GM19452 (cell line): ENCODE data around the gene N4BP2.
"Not testable (repeated sequence)": the region's sequence is repeated elsewhere in the genome, so short reads cannot be mapped to it uniquely, and the experiment has no call there.

ENCODE experiments used
- ATAC-seq: cut with Tn5 transposase; IDR thresholded peaks from one replicate; pipeline ENCODE4 v1.9.1; 2021; ENCODE audit not compliant: unreplicated experiment

N4BP2 gene

DNA sequence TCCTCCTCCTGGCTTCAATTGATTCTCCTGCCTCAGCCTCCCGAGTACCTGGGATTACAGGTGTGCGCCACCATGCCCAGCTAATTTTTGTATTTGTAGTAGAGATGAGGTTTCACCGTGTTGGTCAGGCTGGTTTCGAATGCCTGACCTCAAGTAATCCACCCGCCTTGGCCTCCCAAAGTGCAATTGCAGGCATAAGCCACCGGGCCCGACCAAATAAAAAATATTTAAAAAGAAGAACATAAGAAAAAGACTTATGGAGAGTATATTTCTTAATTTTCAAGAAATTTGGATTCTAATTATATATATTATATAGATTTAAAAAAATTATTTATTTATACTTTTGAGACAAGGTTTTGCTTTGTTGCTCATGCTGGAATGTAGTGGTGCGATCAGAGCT, 29.8 kb downstream of the N4BP2 start:
- no peak for ATAC-seq

DNA sequence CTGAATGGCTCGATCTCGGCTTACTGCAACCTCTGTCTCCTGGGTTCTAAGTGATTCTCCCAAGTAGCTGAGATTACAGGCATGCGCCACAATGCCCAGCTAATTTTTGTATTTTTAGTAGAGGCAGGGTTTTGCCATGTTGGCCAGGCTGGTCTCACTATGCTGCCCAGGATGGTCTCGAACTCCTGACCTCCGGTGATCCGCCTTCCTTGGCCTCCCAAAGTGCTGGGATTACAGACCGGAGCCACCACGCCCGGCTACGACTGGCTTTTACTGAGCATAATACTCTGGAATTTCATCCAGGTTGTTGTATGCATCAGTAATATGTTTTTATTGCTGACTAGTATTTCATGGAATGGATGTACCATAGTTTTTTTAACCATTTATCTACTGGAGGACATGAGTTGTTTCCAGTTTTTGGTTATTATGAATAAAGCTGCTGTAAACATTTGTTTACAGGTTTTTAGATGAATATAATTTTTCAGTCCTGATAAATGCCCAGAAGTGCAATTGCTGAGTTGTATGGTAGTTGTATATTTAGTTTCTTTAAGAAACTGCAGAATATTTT, 31.2 kb downstream of the N4BP2 start:
- ATAC-seq = no peak

DNA sequence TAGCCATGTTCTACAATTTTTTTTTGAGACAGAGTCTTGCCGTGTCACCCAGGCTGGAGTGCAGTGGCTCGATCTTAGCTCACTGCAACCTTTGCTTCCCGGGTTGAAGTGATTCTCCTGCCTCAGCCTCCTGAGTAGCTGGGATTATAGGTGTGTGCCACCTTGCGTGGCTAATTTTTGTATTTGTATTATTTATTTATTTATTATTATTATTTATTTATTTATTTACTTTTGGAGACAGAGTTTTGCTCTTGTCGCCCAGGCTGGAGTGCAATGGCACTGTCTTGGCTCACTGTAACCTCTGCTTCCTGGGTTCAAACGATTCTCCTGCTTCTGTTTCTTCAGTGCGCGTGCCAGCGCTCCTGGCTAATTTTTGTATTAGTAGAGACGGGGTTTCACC, 36.8 kb downstream of the N4BP2 start:
- ATAC-seq = not testable (repeated sequence)

DNA sequence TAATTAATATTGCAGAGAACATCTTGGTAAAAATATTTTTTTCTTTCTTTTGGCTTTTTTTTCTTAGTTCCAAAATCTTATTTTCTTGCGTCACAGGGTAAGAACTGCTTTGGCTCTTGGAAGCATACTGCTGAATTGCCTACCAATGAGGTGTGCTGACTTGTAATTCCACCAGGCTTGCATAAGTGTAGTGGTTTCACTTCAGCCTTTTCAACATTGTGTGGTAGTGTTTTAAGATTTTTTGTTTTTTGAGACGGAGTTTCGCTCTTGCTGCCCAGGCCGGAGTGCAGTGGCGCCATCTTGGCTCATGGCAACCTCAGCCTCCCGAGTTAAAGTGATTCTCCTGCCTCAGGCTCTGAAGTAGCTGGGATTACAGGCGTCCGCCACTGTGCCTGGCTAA, 42.4 kb downstream of the N4BP2 start:
- no peak for ATAC-seq

DNA sequence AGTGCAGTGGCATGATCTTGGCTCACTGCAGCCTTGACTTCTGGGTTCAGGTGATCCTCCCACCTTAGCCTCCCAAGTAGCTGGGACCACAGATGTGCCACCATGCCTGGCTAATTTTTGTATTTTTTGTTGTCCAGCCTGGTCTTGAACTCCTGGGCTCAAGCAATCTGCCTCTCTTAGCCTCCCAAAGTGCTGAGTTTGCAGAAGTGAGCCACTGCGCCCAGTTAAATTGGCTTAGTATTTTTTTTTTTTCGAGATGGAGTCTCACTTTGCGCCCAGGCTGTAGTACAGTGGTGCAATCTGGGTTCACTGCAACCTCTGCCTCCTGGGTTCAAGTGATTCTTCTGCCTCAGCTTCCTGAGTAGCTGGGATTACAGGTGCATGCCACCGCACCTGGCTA, 50.5 kb downstream of the N4BP2 start:
- not testable (repeated sequence) for ATAC-seq

DNA sequence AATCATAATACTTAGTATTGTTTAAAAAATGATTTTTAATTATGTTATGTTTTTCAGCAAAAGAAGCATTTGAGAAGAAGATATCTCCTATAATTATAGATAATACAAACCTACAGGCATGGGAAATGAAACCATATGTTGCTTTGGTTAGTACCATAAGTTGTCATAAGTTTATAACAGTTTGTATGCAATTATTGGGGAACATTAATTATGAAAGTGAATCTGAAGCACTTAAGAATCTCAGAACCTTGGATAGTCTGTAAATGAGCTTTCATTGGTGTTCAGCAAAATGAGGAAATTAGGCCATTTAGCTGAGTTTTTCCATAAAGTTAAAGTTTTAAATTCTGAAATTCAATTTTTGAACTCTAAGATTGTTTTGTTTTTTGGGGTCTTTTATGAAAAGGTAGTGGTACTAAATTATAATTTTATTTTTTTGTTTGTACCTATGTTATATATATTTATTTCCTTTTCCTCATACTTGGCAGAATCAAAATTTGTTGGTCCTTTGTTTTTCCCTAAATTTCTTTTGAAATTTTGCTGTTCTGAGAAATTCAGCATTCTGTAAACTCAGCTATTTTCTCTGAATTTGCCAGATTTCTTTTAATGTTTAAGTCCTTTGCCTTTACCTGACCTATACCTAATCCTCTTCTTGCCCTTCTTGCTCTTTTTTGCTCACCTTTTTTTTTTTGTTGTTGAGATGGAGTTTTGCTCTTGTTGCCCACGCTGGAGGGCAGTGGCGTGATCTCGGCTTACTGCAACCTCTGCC, 55.6 kb downstream of the N4BP2 start:
- ATAC-seq = no peak

DNA sequence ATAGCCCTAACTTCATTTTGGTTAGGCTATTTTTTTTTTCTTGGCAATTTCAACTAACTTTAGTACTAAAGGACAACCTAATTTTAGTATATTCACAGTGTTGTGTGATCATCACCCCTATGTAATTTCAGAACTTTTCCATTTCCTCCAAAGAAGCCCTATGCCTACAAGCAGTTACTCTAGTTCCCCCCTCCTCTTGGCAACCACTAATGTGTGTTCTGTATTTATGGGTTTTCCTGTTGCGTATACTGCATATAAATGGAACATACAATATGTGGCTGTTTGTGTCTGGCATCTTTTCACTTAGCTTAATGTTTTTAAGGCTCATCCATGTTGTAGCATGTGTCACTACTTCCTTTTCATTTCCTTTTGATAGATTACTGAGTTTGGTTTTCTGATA, 57.6 kb downstream of the N4BP2 start:
- ATAC-seq = no peak

DNA sequence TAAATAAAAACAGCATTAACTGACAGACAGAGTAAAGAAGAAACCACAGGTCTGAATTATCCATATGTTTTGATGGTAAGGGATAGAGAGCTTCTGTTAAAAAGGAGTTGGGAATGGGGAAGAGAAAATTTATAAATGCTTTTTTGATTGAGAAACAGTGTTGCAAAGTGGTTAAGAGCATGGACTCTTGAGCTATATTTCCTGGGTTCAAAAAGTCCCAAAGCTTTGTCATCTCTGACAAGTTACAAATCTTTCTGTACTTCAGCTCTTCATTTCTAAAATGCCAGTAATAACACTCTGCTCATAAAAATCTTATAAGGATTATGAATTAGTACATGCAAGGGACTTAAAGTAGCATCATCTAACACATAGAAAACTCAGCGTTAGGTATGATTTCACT, 62.2 kb downstream of the N4BP2 start:
- no peak for ATAC-seq

DNA sequence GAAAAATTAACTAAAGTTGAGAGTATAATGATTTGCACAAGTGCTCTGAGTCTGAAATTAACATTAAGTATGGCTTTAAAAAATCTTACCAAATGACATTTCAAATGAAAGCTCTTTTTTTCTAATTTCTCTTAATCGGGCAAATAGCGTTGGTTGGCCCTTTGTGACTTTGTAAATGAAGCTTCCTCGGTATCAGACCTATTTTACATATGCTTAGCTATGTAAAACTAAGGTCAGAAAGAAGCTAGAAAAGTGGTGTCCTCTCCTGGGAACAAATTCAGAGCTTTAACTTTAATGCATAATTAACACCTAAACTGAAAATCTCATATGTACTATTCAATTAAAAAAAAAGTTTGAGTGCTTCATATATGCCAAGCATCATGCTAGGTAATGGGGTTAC, 62.7 kb downstream of the N4BP2 start:
- ATAC-seq = no peak

DNA sequence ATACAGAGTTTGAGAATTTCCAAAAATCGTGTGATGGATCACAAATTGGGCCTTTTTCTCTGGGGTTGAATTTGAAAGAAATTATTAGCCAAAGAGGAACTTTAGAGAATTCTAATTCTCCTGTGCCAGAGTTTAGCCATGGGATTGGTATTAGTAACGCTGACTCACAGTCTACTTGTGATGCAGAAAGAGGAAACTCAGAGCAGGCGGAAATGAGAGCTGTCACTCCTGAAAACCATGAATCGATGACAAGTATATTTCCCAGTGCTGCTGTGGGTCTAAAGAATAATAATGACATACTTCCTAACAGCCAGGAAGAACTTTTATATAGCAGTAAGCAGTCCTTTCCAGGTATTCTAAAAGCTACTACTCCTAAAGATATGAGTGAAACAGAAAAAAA, 64.9 kb downstream of the N4BP2 start:
- no peak for ATAC-seq

DNA sequence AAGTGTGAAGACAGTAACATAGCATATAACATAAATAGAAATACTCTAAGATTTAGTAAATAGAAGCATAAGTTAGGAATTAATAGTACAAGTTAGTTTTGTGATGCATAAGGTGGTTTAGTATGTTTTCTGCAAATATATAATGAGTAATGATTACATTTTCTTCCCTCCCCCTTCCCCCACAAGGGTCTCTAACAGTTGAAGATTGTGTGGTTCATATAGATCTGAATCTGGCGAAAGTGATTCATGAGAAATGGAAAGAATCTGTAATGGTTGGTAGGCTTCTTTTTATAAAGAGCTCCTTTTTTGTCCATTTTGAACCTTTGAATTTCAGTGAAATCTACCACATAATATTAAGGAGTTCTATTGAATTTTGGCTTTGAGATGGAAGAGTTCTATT, 66.3 kb downstream of the N4BP2 start:
- ATAC-seq = no peak

DNA sequence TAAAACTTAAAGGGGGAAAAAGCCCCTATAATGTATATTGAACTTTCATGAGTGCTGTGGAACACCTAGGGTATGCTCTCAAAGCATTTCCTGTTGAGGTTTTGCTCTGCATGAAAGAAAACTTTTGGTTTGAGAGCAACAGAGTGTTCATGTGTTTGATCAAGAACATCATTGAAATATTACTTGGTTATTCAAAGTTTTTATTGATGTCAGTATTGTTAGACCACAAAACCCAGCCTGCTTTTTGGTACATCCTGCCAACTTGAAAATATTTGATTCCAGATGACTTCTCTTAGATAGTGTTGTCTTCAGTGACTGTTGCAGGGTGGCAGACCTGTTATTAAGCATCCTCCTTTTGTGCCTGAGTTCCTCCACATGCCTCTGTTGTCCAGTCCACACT, 68.0 kb downstream of the N4BP2 start:
- no peak for ATAC-seq

DNA sequence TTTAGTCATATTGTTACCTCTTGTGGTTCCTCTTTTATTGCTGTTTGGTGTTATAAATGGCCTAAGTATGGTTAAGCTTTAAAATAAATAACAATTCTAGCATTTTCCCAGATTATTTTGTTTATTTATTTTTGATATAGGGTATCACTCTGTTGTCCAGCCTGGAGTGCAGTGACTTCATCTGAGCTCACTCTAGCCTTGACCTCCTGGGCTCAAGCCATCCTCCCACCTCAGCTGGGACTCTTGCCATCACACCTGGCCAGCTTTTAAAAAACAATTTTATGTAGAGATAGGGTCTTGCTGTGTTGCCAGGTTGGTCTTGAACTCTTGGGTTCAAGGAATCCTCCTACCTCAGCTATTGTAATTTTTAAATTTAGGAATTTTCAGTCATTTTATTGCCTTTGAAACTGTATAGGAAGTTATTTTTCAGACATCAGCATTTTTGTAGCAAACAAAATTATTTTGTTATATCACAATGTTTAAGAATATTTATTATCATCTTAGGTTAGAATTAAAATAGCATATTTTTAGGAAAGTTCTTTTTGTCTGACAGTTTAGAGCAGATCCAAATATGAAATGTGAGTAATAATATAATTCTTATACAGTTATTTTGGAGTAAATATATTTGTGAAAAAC, 73.9 kb downstream of the N4BP2 start:
- ATAC-seq = no peak

DNA sequence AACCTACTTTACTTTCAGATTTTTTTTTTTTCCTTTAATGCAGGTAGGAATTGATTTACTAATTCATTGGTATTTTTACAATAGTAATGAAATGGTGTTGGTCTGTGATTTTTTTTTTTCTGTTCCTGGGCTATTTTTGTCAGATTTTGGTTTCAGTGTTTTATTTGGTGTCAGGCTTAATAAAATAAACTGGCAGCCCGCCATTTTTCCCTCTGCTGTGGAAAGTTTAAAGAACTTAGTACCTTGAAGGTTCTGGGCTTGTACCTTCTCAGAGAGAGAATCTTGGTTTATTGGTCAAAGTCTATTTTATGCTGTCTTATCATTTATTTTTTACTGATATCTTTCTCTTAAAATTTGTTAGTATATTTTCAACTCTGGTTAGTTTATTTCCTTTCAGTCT, 76.2 kb downstream of the N4BP2 start:
- ATAC-seq = no peak

DNA sequence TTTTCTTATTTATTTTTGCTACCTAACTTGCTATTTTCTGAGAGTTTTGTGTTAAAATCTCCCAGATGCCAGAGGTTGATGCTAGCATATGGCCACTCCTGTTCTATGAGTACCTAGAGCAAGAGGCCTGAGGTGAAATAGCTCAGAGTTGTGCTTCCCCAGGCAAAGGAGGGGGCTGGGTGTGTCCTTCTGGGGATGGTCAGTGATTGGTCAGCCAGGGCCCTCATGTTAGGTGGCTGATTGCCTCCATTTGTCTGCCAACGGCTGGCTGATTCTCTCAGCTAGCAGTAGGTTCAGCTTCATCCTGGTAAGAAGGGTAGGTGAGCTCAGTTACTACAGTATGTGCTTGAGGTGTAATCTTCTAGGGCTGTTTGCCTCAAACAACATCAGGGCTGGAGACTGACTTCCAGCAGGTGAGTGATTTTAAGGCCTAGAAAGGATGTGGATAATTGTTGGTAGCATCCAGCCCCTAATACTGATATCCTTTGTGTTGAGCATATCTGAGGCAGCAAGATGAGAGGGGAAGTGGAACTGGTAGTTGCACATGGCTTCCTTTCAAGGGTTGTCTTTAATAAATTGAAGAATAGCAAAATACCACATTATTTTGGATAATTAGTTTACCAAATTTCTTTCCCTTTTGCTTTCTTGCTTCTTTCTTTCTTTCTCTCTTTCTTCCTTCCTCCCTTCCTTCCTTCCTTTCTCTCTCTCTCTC, 77.7 kb downstream of the N4BP2 start:
- ATAC-seq = no peak

DNA sequence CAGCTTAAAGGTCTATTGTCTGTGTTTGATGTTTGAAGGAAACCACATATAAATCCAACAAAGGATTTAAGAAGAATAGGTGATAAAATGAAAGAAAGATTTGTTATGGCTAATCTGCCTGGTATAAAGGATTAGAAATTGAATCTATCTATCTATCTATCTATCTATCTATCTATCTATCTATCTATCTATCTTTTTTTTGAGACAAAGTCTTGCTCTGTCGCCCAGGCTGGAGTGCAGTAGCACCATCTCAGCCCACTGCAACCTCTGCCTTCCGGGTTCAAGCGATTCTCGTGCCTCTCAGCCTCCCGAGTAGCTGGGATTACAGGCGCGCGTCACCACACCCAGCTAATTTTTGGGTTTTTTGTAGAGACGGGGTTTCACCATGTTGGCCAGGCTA, 79.6 kb downstream of the N4BP2 start:
- not testable (repeated sequence) for ATAC-seq

DNA sequence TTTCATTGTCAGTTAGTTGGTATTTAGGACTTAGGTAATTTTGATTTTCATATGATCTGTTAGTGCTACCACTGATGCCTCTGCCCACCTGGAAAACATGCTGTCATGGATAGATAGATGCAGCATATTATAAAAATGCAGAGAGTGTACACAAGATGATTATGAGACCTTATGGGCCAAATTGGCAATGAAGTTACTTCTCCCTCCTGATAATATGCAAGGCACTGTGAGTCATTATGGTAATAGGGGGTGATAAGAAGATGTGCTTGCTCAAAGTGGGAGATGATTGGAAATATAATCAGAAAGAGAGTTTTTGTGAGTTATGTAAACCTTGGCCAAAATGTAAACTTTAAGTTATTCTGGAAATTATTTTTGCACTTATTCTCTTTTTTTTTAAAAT, 83.5 kb downstream of the N4BP2 start:
- ATAC-seq = no peak

DNA sequence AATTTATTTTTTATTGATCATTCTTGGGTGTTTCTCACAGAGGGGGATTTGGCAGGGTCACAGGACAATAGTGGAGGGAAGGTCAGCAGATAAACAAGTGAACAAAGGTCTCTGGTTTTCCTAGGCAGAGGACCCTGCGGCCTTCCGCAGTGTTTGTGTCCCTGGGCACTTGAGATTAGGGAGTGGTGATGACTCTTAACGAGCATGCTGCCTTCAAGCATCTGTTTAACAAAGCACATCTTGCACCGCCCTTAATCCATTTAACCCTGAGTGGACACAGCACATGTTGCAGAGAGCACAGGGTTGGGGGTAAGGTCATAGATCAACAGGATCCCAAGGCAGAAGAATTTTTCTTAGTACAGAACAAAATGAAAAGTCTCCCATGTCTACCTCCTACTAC, 83.9 kb downstream of the N4BP2 start:
- not testable (repeated sequence) for ATAC-seq

DNA sequence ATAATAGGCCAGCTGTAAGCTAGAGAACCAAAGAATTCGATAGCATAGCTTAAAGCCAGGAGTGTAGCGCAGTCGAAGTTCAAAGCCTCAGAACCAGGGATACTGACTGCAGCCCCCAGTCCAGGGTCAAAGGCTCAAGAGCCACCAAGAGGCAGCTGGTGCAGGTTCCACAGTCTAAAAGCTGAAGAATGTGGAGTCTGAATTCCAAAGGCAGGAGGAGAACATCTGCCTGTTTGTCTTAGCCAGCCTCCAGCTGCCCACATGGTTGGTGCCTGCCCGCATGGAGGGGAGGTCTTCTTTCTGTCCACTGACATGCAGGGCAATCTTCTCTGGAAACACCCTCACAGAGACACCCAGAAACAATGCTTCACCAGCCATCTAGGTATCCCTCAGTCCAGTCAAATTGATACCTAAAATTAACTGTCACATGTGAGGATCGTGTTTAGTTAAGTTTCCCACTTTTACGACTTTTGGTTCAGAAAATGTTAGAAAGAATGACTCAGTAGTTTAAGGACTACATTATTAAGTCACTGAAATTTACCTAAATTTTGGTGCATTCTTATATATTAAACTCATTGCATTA, 87.4 kb downstream of the N4BP2 start:
- no peak for ATAC-seq

DNA sequence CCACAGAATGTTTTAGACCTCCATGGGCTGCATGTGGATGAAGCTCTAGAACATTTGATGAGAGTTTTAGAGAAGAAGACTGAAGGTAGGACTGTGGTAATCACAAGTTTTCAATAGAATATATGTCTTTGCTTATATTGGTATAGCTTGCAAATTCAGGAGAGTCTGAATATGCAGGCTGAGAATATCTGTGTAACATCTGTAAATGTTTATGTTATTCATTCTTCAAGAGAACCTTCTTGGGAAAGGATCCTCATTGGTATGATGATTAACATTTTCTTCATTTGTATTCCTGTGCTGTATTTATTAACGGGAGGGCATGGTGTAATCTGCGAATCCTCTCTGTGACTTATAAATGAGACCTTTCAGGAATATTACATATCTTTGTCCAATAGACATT, 88.1 kb downstream of the N4BP2 start:
- no peak for ATAC-seq

DNA sequence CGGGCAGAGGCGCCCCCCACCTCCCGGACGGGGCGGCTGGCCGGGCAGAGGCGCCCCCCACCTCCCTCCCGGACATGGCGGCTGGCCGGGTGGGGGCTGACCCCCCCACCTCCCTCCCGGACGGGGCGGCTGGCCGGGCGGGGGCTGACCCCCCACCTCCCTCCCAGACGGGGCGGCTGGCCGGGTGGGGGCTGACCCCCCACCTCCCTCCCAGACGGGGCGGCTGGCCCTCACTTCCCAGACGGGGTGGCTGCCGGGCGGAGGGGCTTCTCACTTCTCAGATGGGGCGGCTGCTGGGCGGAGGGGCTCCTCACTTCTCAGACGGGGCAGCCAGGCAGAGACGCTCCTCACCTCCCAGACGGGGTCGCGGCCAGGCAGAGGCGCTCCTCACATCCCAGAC, 90.8 kb downstream of the N4BP2 start:
- ATAC-seq = not testable (repeated sequence)
